HCT116 (cell line): ENCODE data around the gene F13A1.

Source experiments
- EZH2 ChIP-seq: fragments of 200-600 bp; sonication (generic); IDR thresholded peaks from 2 replicates; pipeline ENCODE4 v1.6.1; 2017; ENCODE audit warnings: antibody characterized with exemption, mixed run types
- EZH2phosphoT487 ChIP-seq: fragments of 200-600 bp; IDR thresholded peaks from 2 replicates; pipeline ENCODE4 v1.6.1; 2018; ENCODE audit warnings: antibody characterized with exemption, borderline replicate concordance
- JUND ChIP-seq: IDR thresholded peaks from 2 replicates; pipeline ENCODE4 v1.6.1; 2012
- POLR2A ChIP-seq: IDR thresholded peaks from 2 replicates; pipeline ENCODE4 v1.7.0; 2011; ENCODE audit warnings: borderline replicate concordance; ENCODE audit not compliant: insufficient read depth, insufficient read length; ENCODE audit errors: extremely low read depth
- POLR2AphosphoS5 ChIP-seq: IDR thresholded peaks from 2 replicates; pipeline ENCODE4 v1.6.1; 2011; ENCODE audit warnings: mild to moderate bottlenecking, low read depth, low read length, moderate library complexity
- RAD21 ChIP-seq: IDR thresholded peaks from 2 replicates; pipeline ENCODE4 v1.6.1; 2012; ENCODE audit warnings: low read depth, mild to moderate bottlenecking
- SP1 ChIP-seq: IDR thresholded peaks from 2 replicates; pipeline ENCODE4 v1.6.1; 2012; ENCODE audit warnings: low read depth
- TCF7L2 ChIP-seq: IDR thresholded peaks from 2 replicates; pipeline ENCODE4 v1.7.0; 2011; ENCODE audit warnings: borderline replicate concordance, inconsistent platforms; ENCODE audit not compliant: insufficient read depth, insufficient read length; ENCODE audit errors: extremely low read depth
- ZNF274 ChIP-seq: fragments of 200-500 bp; sonication (Bioruptor generic); IDR thresholded peaks from 2 replicates; pipeline ENCODE4 v1.6.1; 2014; ENCODE audit warnings: mild to moderate bottlenecking, low read depth, low read length, inconsistent platforms
- TF ChIP-seq, protein P1 (sequence below), 3 experiments: fragments of 200-600 bp in 1 of 3; sonication (generic) in 1 of 3; IDR thresholded peaks in 2 of 3; conservative IDR thresholded peaks in 1 of 3; 2 replicates each; pipeline ENCODE4 v1.5.1; 2012 to 2017; ENCODE audit warnings: low read depth in 2 of 3, low read length in 2 of 3, antibody characterized with exemption in 1 of 3, borderline replicate concordance in 1 of 3, control low read depth in 1 of 3, mild to moderate bottlenecking in 1 of 3, mixed read lengths in 1 of 3, mixed run types in 1 of 3, moderate library complexity in 1 of 3; ENCODE audit not compliant: insufficient read depth in 1 of 3
- TF ChIP-seq, protein P2 (sequence below): IDR thresholded peaks from 2 replicates; pipeline ENCODE4 v1.6.1; 2012
- TF ChIP-seq, protein P3 (sequence below): IDR thresholded peaks from 2 replicates; pipeline ENCODE4 v1.6.1; 2012; ENCODE audit warnings: low read depth
- TF ChIP-seq, protein P4 (sequence below): IDR thresholded peaks from 2 replicates; pipeline ENCODE4 v1.6.1; 2012

DNA sequence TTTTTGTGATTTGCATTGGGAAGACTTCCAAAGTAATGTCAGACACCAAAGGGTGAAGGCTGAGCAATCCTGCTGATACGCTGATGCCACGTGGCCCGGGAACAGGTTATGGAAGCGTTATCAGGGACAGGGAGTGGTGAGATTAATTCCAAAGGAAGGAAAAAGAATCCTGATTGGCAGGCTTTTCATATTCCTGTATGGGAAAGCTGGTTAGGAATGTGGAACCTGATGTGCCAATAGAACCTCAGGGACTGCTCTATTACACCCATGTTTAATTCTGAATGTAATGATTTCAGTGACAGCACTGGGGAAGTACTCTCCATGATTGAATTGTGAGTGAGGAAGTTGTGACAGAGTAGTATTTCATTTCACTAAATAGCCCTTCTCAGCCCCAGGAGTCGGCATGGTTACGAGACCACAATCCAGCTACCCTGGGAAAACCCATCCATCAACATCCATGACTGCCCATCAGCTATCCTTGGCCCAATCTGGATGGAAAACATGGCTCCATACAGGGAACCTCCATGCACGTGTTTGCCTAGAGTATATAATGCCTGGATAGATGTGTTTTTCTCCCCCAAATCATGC is 49.4 kb downstream of the F13A1 start:
- TF ChIP-seq EZH2 (no peak), POLR2A (no peak), TCF7L2 (no peak), EZH2phosphoT487 (no peak), SP1 (no peak), POLR2AphosphoS5 (no peak), JUND (no peak), ZNF274 (no peak), RAD21 (no peak)
- TF ChIP-seq, protein P1, sequence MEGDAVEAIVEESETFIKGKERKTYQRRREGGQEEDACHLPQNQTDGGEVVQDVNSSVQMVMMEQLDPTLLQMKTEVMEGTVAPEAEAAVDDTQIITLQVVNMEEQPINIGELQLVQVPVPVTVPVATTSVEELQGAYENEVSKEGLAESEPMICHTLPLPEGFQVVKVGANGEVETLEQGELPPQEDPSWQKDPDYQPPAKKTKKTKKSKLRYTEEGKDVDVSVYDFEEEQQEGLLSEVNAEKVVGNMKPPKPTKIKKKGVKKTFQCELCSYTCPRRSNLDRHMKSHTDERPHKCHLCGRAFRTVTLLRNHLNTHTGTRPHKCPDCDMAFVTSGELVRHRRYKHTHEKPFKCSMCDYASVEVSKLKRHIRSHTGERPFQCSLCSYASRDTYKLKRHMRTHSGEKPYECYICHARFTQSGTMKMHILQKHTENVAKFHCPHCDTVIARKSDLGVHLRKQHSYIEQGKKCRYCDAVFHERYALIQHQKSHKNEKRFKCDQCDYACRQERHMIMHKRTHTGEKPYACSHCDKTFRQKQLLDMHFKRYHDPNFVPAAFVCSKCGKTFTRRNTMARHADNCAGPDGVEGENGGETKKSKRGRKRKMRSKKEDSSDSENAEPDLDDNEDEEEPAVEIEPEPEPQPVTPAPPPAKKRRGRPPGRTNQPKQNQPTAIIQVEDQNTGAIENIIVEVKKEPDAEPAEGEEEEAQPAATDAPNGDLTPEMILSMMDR (IDR thresholded peaks at IDR 0.05 in 2 of 3, conservative IDR thresholded peaks at IDR 0.05 in 1 of 3; ENCODE audit: borderline replicate concordance in 1 of 3, insufficient read depth in 1 of 3, low read depth in 2 of 3, low read length in 2 of 3) = no peak
- TF ChIP-seq, protein P2, sequence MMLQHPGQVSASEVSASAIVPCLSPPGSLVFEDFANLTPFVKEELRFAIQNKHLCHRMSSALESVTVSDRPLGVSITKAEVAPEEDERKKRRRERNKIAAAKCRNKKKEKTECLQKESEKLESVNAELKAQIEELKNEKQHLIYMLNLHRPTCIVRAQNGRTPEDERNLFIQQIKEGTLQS = no peak
- TF ChIP-seq, protein P3, sequence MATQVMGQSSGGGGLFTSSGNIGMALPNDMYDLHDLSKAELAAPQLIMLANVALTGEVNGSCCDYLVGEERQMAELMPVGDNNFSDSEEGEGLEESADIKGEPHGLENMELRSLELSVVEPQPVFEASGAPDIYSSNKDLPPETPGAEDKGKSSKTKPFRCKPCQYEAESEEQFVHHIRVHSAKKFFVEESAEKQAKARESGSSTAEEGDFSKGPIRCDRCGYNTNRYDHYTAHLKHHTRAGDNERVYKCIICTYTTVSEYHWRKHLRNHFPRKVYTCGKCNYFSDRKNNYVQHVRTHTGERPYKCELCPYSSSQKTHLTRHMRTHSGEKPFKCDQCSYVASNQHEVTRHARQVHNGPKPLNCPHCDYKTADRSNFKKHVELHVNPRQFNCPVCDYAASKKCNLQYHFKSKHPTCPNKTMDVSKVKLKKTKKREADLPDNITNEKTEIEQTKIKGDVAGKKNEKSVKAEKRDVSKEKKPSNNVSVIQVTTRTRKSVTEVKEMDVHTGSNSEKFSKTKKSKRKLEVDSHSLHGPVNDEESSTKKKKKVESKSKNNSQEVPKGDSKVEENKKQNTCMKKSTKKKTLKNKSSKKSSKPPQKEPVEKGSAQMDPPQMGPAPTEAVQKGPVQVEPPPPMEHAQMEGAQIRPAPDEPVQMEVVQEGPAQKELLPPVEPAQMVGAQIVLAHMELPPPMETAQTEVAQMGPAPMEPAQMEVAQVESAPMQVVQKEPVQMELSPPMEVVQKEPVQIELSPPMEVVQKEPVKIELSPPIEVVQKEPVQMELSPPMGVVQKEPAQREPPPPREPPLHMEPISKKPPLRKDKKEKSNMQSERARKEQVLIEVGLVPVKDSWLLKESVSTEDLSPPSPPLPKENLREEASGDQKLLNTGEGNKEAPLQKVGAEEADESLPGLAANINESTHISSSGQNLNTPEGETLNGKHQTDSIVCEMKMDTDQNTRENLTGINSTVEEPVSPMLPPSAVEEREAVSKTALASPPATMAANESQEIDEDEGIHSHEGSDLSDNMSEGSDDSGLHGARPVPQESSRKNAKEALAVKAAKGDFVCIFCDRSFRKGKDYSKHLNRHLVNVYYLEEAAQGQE = no peak
- TF ChIP-seq, protein P4, sequence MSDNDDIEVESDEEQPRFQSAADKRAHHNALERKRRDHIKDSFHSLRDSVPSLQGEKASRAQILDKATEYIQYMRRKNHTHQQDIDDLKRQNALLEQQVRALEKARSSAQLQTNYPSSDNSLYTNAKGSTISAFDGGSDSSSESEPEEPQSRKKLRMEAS = no peak
